Measurements from ENCODE around the gene UAP1L1. TPM values are rescaled to one million over a fixed set of nuclear protein-coding genes. Genes with fewer than 3 reads are reported as not detected.

Gene UAP1L1
- total and polyA plus RNA-seq, 9 of the 15 experiments (the other 6 are each of a cell fraction or from before 2014, with no cell fraction given), result 0.20 to 8.6 (median 3.7) TPM

GRCh38 chr9:137074657-137075274, 2.6 kb upstream of the UAP1L1 start (continued):
- peak; percentile 96 for TF ChIP-seq ZBTB34 (CRISPR knock-in tag; IDR thresholded peaks at IDR 0.05)
- TF ChIP-seq ZNF655 (CRISPR knock-in tag; IDR thresholded peaks at IDR 0.05), result no peak
- no peak for TF ChIP-seq POLR2G (IDR thresholded peaks at IDR 0.05; ENCODE audit: low read depth, low read length)
- TF ChIP-seq GATA2 (CRISPR knock-in tag; IDR thresholded peaks at IDR 0.05), result no peak
- no peak for TF ChIP-seq TEAD4 (IDR thresholded peaks at IDR 0.05; ENCODE audit: low read length)
- no peak for TF ChIP-seq TEAD4 (CRISPR knock-in tag; IDR thresholded peaks at IDR 0.05; ENCODE audit: borderline replicate concordance)
- no peak for TF ChIP-seq ATF7 (IDR thresholded peaks at IDR 0.05)
- TF ChIP-seq EGR1 (conservative IDR thresholded peaks at IDR 0.05), result no peak
- peak; percentile 89 for TF ChIP-seq ZFP1 (CRISPR knock-in tag; IDR thresholded peaks at IDR 0.05)
- no peak for TF ChIP-seq ARHGAP35 (IDR thresholded peaks at IDR 0.05; ENCODE audit: partially characterized antibody)
- no peak for TF ChIP-seq SMARCB1 (IDR thresholded peaks at IDR 0.05; ENCODE audit: insufficient read length, low read depth)
- peak; percentile 79 for TF ChIP-seq NUFIP1 (IDR thresholded peaks at IDR 0.05; ENCODE audit: partially characterized antibody)
- TF ChIP-seq NFE2 (IDR thresholded peaks at IDR 0.05; ENCODE audit: low read depth), result no peak
- no peak for TF ChIP-seq PRPF4 (IDR thresholded peaks at IDR 0.05; ENCODE audit: insufficient read depth, low read depth, low read length, poor library complexity, severe bottlenecking)
- TF ChIP-seq ZBTB49 (CRISPR knock-in tag; IDR thresholded peaks at IDR 0.05; ENCODE audit: borderline replicate concordance), result no peak
- peak; percentile 82; the same call in 1 of the 2 replicates for TF ChIP-seq ZNF77 (CRISPR knock-in tag; IDR thresholded peaks at IDR 0.05)
- peak; percentile 89 for TF ChIP-seq ETV1 (tag; conservative IDR thresholded peaks at IDR 0.05; ENCODE audit: low read depth)
- no peak for TF ChIP-seq ZHX1 (conservative IDR thresholded peaks at IDR 0.05; ENCODE audit: low read length)
- TF ChIP-seq HMG20B (CRISPR knock-in tag; IDR thresholded peaks at IDR 0.05), result peak; percentile 84; the same call in 1 of the 2 replicates
- TF ChIP-seq FIP1L1 (IDR thresholded peaks at IDR 0.05; ENCODE audit: low read depth, low read length, poor library complexity, severe bottlenecking), result no peak
- no peak for TF ChIP-seq EP400 (IDR thresholded peaks at IDR 0.05)
- TF ChIP-seq GABPB1 (CRISPR knock-in tag; IDR thresholded peaks at IDR 0.05), result peak; percentile 28; the same call in 1 of the 2 replicates

All from K562 (cell line).